PC-9 (cell line): ENCODE measurements around the gene DLG1. TPM values are rescaled to one million over a fixed set of nuclear protein-coding genes. Genes with fewer than 3 reads are reported as not detected.

Source experiments
- BruUV-seq: library from RNA; stranded (reverse); fragments of 400-500 nt; replicated peaks from 2 replicates; lab custom pipeline; 2021; lab: Mats Ljungman, UMichigan
- CTCF ChIA-PET: fragments of 300-600 bp; sonication (Branson Sonifier 250); formaldehyde crosslinking; loops from one replicate; lab custom pipeline; 2022; ENCODE audit warnings: antibody characterized with exemption; lab: Charles Lee
- POLR2A ChIA-PET: fragments of 300-600 bp; sonication (Branson Sonifier 250); formaldehyde crosslinking; loops from one replicate; lab custom pipeline; 2022; ENCODE audit warnings: antibody characterized with exemption; ENCODE audit not compliant: unreplicated experiment; lab: Charles Lee
- DNase-seq, 2 experiments: peaks; one replicate each; pipeline versions ENCODE4 v3.0.0 to v3.0.0-alpha.2; 2015 to 2022; ENCODE audit warnings: mixed read lengths in 1 of 2
- H2AFZ ChIP-seq: fragments of 200-600 bp; sonication (generic); 2 replicates; pipeline ENCODE4 v1.8.1; 2017; ENCODE audit warnings: antibody characterized with exemption
- H3F3A ChIP-seq: fragments of 200-600 bp; sonication (generic); 2 replicates; pipeline ENCODE4 v1.8.1; 2017; ENCODE audit warnings: antibody characterized with exemption, mild to moderate bottlenecking, low read depth; ENCODE audit not compliant: insufficient read depth
- H3K27ac ChIP-seq: fragments of 200-600 bp; sonication (generic); 2 replicates; pipeline ENCODE4 v1.6.1; 2016; ENCODE audit warnings: mixed run types
- H3K27me3 ChIP-seq: fragments of 200-600 bp; sonication (generic); 2 replicates; pipeline ENCODE4 v1.6.1; 2016; ENCODE audit warnings: low read depth, mixed run types; ENCODE audit not compliant: insufficient read depth
- H3K36me3 ChIP-seq: fragments of 200-600 bp; sonication (generic); 2 replicates; pipeline ENCODE4 v1.6.1; 2016; ENCODE audit warnings: low read depth, mixed run types
- H3K4me1 ChIP-seq: fragments of 200-600 bp; sonication (generic); replicated peaks from 2 replicates; pipeline ENCODE4 v1.6.1; 2016; ENCODE audit warnings: mixed run types; ENCODE audit not compliant: insufficient read depth
- H3K4me2 ChIP-seq: fragments of 200-600 bp; sonication (generic); 2 replicates; pipeline ENCODE4 v1.6.1; 2017; ENCODE audit warnings: mixed run types
- H3K4me3 ChIP-seq: fragments of 200-600 bp; sonication (generic); 2 replicates; pipeline ENCODE4 v1.6.1; 2016; ENCODE audit warnings: mixed run types
- H3K79me2 ChIP-seq: fragments of 200-600 bp; sonication (generic); 2 replicates; pipeline ENCODE4 v1.6.1; 2017; ENCODE audit warnings: low read depth, mixed run types
- H3K9me2 ChIP-seq: fragments of 200-600 bp; sonication (generic); 2 replicates; pipeline ENCODE4 v1.8.1; 2017; ENCODE audit warnings: mild to moderate bottlenecking; ENCODE audit not compliant: insufficient read depth
- H3K9me3 ChIP-seq: fragments of 200-600 bp; sonication (generic); 2 replicates; pipeline ENCODE4 v1.8.1; 2016; ENCODE audit warnings: low read depth; ENCODE audit not compliant: insufficient read depth
- H4K20me1 ChIP-seq: fragments of 200-600 bp; sonication (generic); 2 replicates; pipeline ENCODE4 v1.8.1; 2017; ENCODE audit not compliant: insufficient read depth
- CTCF ChIP-seq: fragments of 200-600 bp; sonication (generic); conservative IDR thresholded peaks from 2 replicates; pipeline ENCODE4 v1.6.1; 2017; ENCODE audit warnings: mixed run types, antibody characterized with exemption, mild to moderate bottlenecking, moderate library complexity
- EZH2 ChIP-seq: fragments of 200-600 bp; sonication (generic); IDR thresholded peaks from 2 replicates; pipeline ENCODE4 v1.8.0; 2017; ENCODE audit warnings: antibody characterized with exemption, low read depth
- intact Hi-C: fragments of 100-400 bp; cut with micrococcal nuclease; formaldehyde crosslinking; loops from one replicate; pipeline ENCODE4 v1.10.0; 2022; ENCODE audit not compliant: unreplicated experiment
- total RNA-seq: library from RNA; stranded (reverse); gene quantifications from 2 replicates; pipeline ENCODE4 v1.2.3, GENCODE V29; 2021

DLG1 gene
- total RNA-seq, 1 experiment from 2014 or later = 201 TPM

- Histone ChIP-seq H3K79me2 (no peaks in the 10 kb centered on the region), H3K9me2 (no peaks in the 10 kb centered on the region), H3F3A (peaks cover 5% of the 10 kb centered on the region), H3K4me1 (peaks cover 6% of the 10 kb centered on the region), H3K27ac (no peak overlapping the region), H3K36me3 (no peaks in the 10 kb centered on the region), H3K4me2 (no peak overlapping the region), H3K4me3 (no peak overlapping the region), H3K9me3 (no peaks in the 10 kb centered on the region), H4K20me1 (no peaks in the 10 kb centered on the region), H2AFZ (no peak overlapping the region), H3K27me3 (no peaks in the 10 kb centered on the region)
- DNase-seq = no peak
- intact Hi-C loops = no loop called here
- TF ChIP-seq CTCF (no peak), EZH2 (no peak)
- BruUV-seq = no TSS peak
- ChIA-PET CTCF (no interaction called here), POLR2A (no interaction called here)
Measured at GRCh38 chr3:197025736-197026480, 272.5 kb downstream of the DLG1 start.

GRCh38 chr3:197024881-197025735 lies 273.3 kb downstream of the DLG1 start:
- no TSS peak for BruUV-seq
- no peaks in the 10 kb centered on the region for H3K9me3 ChIP-seq
- no peak overlapping the region for H3K4me2 ChIP-seq
- H2AFZ ChIP-seq = no peak overlapping the region
- no peaks in the 10 kb centered on the region for H3K27me3 ChIP-seq
- no peaks in the 10 kb centered on the region for H3K79me2 ChIP-seq
- no peaks in the 10 kb centered on the region for H3K36me3 ChIP-seq
- no peak overlapping the region for H3K4me3 ChIP-seq
- DNase-seq = no peak
- H3K27ac ChIP-seq = no peak overlapping the region
- no peaks in the 10 kb centered on the region for H3K9me2 ChIP-seq
- H3K4me1 ChIP-seq = no peaks in the 10 kb centered on the region
- ChIA-PET POLR2A (no interaction called here), CTCF (no interaction called here)
- no peak for TF ChIP-seq CTCF
- no peak for TF ChIP-seq EZH2
- H3F3A ChIP-seq = no peaks in the 10 kb centered on the region
- intact Hi-C loops = no loop called here
- no peaks in the 10 kb centered on the region for H4K20me1 ChIP-seq

GRCh38 chr3:197023998-197024651 lies 274.3 kb downstream of the DLG1 start:
- H3K36me3 ChIP-seq = no peaks in the 10 kb centered on the region
- H2AFZ ChIP-seq = no peak overlapping the region
- no peak overlapping the region for H3K4me2 ChIP-seq
- CTCF ChIA-PET = no interaction called here
- H3K9me3 ChIP-seq = no peaks in the 10 kb centered on the region
- intact Hi-C loops = no loop called here
- no peak overlapping the region for H3K4me3 ChIP-seq
- no peaks in the 10 kb centered on the region; the same call in 1 of the 2 replicates for H3F3A ChIP-seq
- H4K20me1 ChIP-seq = no peaks in the 10 kb centered on the region
- TF ChIP-seq EZH2 = no peak
- no TSS peak for BruUV-seq
- no peaks in the 10 kb centered on the region for H3K9me2 ChIP-seq
- POLR2A ChIA-PET = no interaction called here
- H3K4me1 ChIP-seq = no peaks in the 10 kb centered on the region
- H3K27me3 ChIP-seq = no peaks in the 10 kb centered on the region
- no peaks in the 10 kb centered on the region for H3K79me2 ChIP-seq
- DNase-seq = no peak
- no peak overlapping the region for H3K27ac ChIP-seq
